ENCODE results near the gene STIM1.

GRCh38 chr11:3808861-3809623 is 46.4 kb upstream of the STIM1 start:
- no peak for TF ChIP-seq POLR2A (IDR thresholded peaks at IDR 0.05)
- TF ChIP-seq CTCF (IDR thresholded peaks at IDR 0.05) = peak in 1 of 4 experiments; percentile 14
- TF ChIP-seq EP300 (IDR thresholded peaks at IDR 0.05) = no peak

Measured in sigmoid colon (tissue), 4 donors.